ENCODE data around the gene NTNG2. TPM values are rescaled to one million over a fixed set of nuclear protein-coding genes. Genes with fewer than 3 reads are reported as not detected.

Gene NTNG2
- total RNA-seq, 1 donor from 2014 or later = 2.5 TPM

DNA sequence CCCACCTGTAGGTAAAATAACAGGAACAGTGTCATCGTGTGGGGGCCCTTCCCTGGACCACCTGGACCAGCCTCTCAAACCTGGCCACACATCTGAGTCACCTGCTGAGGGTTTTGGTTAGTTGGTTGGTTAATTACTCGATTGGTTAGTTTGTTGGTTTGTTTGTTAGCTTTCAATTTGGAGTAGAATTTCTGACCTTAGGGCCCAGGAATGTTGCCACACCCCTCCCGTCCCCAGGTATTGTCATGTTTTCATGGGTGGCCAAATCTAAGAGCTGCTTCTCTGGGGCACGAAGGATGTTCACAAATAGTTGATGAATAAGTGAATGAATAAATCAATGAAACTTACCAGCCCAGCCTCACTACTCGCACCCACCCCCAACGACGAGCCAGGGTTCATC is 21.9 kb downstream of the NTNG2 start:
- H3K27me3 Mint-ChIP-seq (ENCODE audit: low read depth, unreplicated experiment) = peaks cover 53% of the 10 kb centered on the region
- H3K4me1 ChIP-seq (ENCODE audit: insufficient read depth, low read length) = peaks cover 5% of the 10 kb centered on the region
- no peaks in the 10 kb centered on the region for H3K9me3 Mint-ChIP-seq (ENCODE audit: unreplicated experiment)
- H3K4me2 ChIP-seq (ENCODE audit: low read length) = no peak overlapping the region
- DNase-seq (ENCODE audit: low read depth) (no peak), FAIRE-seq (no peak)
- H3K36me3 Mint-ChIP-seq (ENCODE audit: low read depth, unreplicated experiment) = no peaks in the 10 kb centered on the region
- H3K4me3 ChIP-seq (ENCODE audit: insufficient read depth, low read depth, low read length) = no peak overlapping the region
- H3K4me3 Mint-ChIP-seq (ENCODE audit: unreplicated experiment) = no peak overlapping the region
- H4K20me1 ChIP-seq (ENCODE audit: insufficient read depth, low read length) = peaks cover 10% of the 10 kb centered on the region
- no peak for TF ChIP-seq CTCF (IDR thresholded peaks at IDR 0.05; ENCODE audit: insufficient read depth, low read depth, low read length)
- H3K36me3 ChIP-seq (ENCODE audit: insufficient read depth, low read length) = no peaks in the 10 kb centered on the region
- H3K79me2 ChIP-seq (ENCODE audit: insufficient read depth, low read length) = no peaks in the 10 kb centered on the region
- no peaks in the 10 kb centered on the region for H3K9me3 ChIP-seq (ENCODE audit: insufficient read depth, low read depth, low read length)
- no peak overlapping the region for H2AFZ ChIP-seq (ENCODE audit: low read depth, low read length)
- no peak overlapping the region for H3K27ac Mint-ChIP-seq (ENCODE audit: unreplicated experiment)
- H3K9ac ChIP-seq (ENCODE audit: low read length) = no peak overlapping the region
- H3K27ac ChIP-seq (ENCODE audit: low read depth, low read length) = no peak overlapping the region
- H3K4me1 Mint-ChIP-seq (ENCODE audit: low read depth, unreplicated experiment) = peaks cover 10% of the 10 kb centered on the region
- peaks cover 42% of the 10 kb centered on the region for H3K27me3 ChIP-seq (ENCODE audit: insufficient read depth, low read length)

GRCh38 chr9:132184124-132184523 is 22.3 kb downstream of the NTNG2 start:
- no peaks in the 10 kb centered on the region for H3K9me3 Mint-ChIP-seq (ENCODE audit: unreplicated experiment)
- peaks cover 5% of the 10 kb centered on the region for H3K4me1 ChIP-seq (ENCODE audit: insufficient read depth, low read length)
- H3K27me3 ChIP-seq (ENCODE audit: insufficient read depth, low read length) = peaks cover 42% of the 10 kb centered on the region
- H3K4me1 Mint-ChIP-seq (ENCODE audit: low read depth, unreplicated experiment) = peaks cover 10% of the 10 kb centered on the region
- H3K79me2 ChIP-seq (ENCODE audit: insufficient read depth, low read length) = no peaks in the 10 kb centered on the region
- no peaks in the 10 kb centered on the region for H3K36me3 ChIP-seq (ENCODE audit: insufficient read depth, low read length)
- FAIRE-seq (no peak), DNase-seq (ENCODE audit: low read depth) (no peak)
- no peak overlapping the region for H3K4me3 Mint-ChIP-seq (ENCODE audit: unreplicated experiment)
- no peak overlapping the region for H3K27ac Mint-ChIP-seq (ENCODE audit: unreplicated experiment)
- peaks cover 8% of the 10 kb centered on the region for H4K20me1 ChIP-seq (ENCODE audit: insufficient read depth, low read length)
- H3K9me3 ChIP-seq (ENCODE audit: insufficient read depth, low read depth, low read length) = no peaks in the 10 kb centered on the region
- H3K36me3 Mint-ChIP-seq (ENCODE audit: low read depth, unreplicated experiment) = no peaks in the 10 kb centered on the region
- H3K9ac ChIP-seq (ENCODE audit: low read length) = no peak overlapping the region
- H3K4me2 ChIP-seq (ENCODE audit: low read length) = no peak overlapping the region
- TF ChIP-seq CTCF (IDR thresholded peaks at IDR 0.05; ENCODE audit: insufficient read depth, low read depth, low read length) (no peak), EZH2 (IDR thresholded peaks at IDR 0.05; ENCODE audit: insufficient read depth, low read length) (no peak)
- no peak overlapping the region for H3K27ac ChIP-seq (ENCODE audit: low read depth, low read length)
- H3K4me3 ChIP-seq (ENCODE audit: insufficient read depth, low read depth, low read length) = no peak overlapping the region
- peaks cover 54% of the 10 kb centered on the region for H3K27me3 Mint-ChIP-seq (ENCODE audit: low read depth, unreplicated experiment)
- H2AFZ ChIP-seq (ENCODE audit: low read depth, low read length) = no peak overlapping the region

- peaks cover 45% of the 10 kb centered on the region for H3K27me3 Mint-ChIP-seq (ENCODE audit: low read depth, unreplicated experiment)
- H3K9ac ChIP-seq (ENCODE audit: low read length) = no peak overlapping the region
- peaks cover 6% of the 10 kb centered on the region for H4K20me1 ChIP-seq (ENCODE audit: insufficient read depth, low read length)
- H2AFZ ChIP-seq (ENCODE audit: low read depth, low read length) = no peak overlapping the region
- no peak overlapping the region for H3K27ac Mint-ChIP-seq (ENCODE audit: unreplicated experiment)
- H3K4me1 ChIP-seq (ENCODE audit: insufficient read depth, low read length) = peaks cover 5% of the 10 kb centered on the region
- peak overlapping the region; percentile 30 for H3K4me2 ChIP-seq (ENCODE audit: low read length)
- no peaks in the 10 kb centered on the region for H3K79me2 ChIP-seq (ENCODE audit: insufficient read depth, low read length)
- H3K9me3 ChIP-seq (ENCODE audit: insufficient read depth, low read depth, low read length) = no peaks in the 10 kb centered on the region
- peaks cover 10% of the 10 kb centered on the region for H3K4me1 Mint-ChIP-seq (ENCODE audit: low read depth, unreplicated experiment)
- H3K9me3 Mint-ChIP-seq (ENCODE audit: unreplicated experiment) = no peaks in the 10 kb centered on the region
- H3K36me3 ChIP-seq (ENCODE audit: insufficient read depth, low read length) = no peaks in the 10 kb centered on the region
- H3K4me3 ChIP-seq (ENCODE audit: insufficient read depth, low read depth, low read length) = no peak overlapping the region
- no peaks in the 10 kb centered on the region for H3K36me3 Mint-ChIP-seq (ENCODE audit: low read depth, unreplicated experiment)
- H3K4me3 Mint-ChIP-seq (ENCODE audit: unreplicated experiment) = peak overlapping the region; percentile 16
- peaks cover 36% of the 10 kb centered on the region for H3K27me3 ChIP-seq (ENCODE audit: insufficient read depth, low read length)
- TF ChIP-seq CTCF (IDR thresholded peaks at IDR 0.05; ENCODE audit: insufficient read depth, low read depth, low read length) (no peak), EZH2 (IDR thresholded peaks at IDR 0.05; ENCODE audit: insufficient read depth, low read length) (peak; percentile 2)
- no peak for DNase-seq (ENCODE audit: low read depth)
- no peak overlapping the region for H3K27ac ChIP-seq (ENCODE audit: low read depth, low read length)
- FAIRE-seq = no peak
These were observed 23.5 kb downstream of the NTNG2 start for GRCh38 chr9:132185073-132186009.
